NCI-H82 (cell line): ENCODE data around the gene IGFBP5.

Source experiments
- DNase-seq: peaks from one replicate; lab custom pipeline; 2025; lab: John Stamatoyannopoulos, UW

Gene IGFBP5

GRCh38 chr2:216665242-216665641 is 30.1 kb downstream of the IGFBP5 start:
- DNase-seq = peak; percentile 87

GRCh38 chr2:216664593-216665034 is 30.7 kb downstream of the IGFBP5 start:
- peak; percentile 56 for DNase-seq

GRCh38 chr2:216663846-216664245 is 31.5 kb downstream of the IGFBP5 start:
- no peak for DNase-seq

GRCh38 chr2:216663106-216663505 is 32.2 kb downstream of the IGFBP5 start:
- DNase-seq = no peak

- DNase-seq = no peak
Observed at GRCh38 chr2:216661639-216662375, 33.5 kb downstream of the IGFBP5 start.

- no peak for DNase-seq
Observed at GRCh38 chr2:216661051-216661450, 34.3 kb downstream of the IGFBP5 start.

GRCh38 chr2:216660496-216660895 is 34.9 kb downstream of the IGFBP5 start:
- DNase-seq = no peak

GRCh38 chr2:216659276-216659675 is 36.1 kb downstream of the IGFBP5 start:
- no peak for DNase-seq

GRCh38 chr2:216658757-216659156 is 36.6 kb downstream of the IGFBP5 start:
- no peak for DNase-seq

- DNase-seq = no peak
Observed at GRCh38 chr2:216657980-216658379, 37.4 kb downstream of the IGFBP5 start.

- DNase-seq = no peak
Observed at GRCh38 chr2:216657086-216657855, 38.1 kb downstream of the IGFBP5 start.

GRCh38 chr2:216654528-216655052 is 40.8 kb downstream of the IGFBP5 start:
- DNase-seq = no peak

- DNase-seq = no peak
Observed at GRCh38 chr2:216653931-216654365, 41.4 kb downstream of the IGFBP5 start.

GRCh38 chr2:216653093-216653799 is 42.1 kb downstream of the IGFBP5 start:
- DNase-seq = no peak

- no peak for DNase-seq
Observed at GRCh38 chr2:216652566-216652965, 42.8 kb downstream of the IGFBP5 start.

- DNase-seq = no peak
Observed at GRCh38 chr2:216651351-216651881, 43.9 kb downstream of the IGFBP5 start.

- DNase-seq = no peak
Observed at GRCh38 chr2:216650626-216651257, 44.6 kb downstream of the IGFBP5 start.

- DNase-seq = no peak
Observed at GRCh38 chr2:216649574-216649973, 45.8 kb downstream of the IGFBP5 start.

GRCh38 chr2:216648105-216648504 is 47.2 kb downstream of the IGFBP5 start:
- no peak for DNase-seq

- DNase-seq = no peak
Observed at GRCh38 chr2:216646116-216646515, 49.2 kb downstream of the IGFBP5 start.

- no peak for DNase-seq
Observed at GRCh38 chr2:216645636-216645950, 49.8 kb downstream of the IGFBP5 start.
